Endodermal cell (in vitro differentiated cells): ENCODE measurements around the gene KHDRBS2. TPM values are rescaled to one million over a fixed set of nuclear protein-coding genes. Genes with fewer than 3 reads are reported as not detected.

Source experiments
- DNase-seq: peaks from one replicate; pipeline ENCODE4 v3.0.0-alpha.2; 2017
- H3K27ac ChIP-seq: 2 replicates; pipeline ENCODE4 v1.5.1; 2013; ENCODE audit warnings: mild to moderate bottlenecking, low read depth, low read length, moderate library complexity
- H3K27me3 ChIP-seq: 2 replicates; pipeline ENCODE4 v1.6.1; 2013; ENCODE audit warnings: mild to moderate bottlenecking, low read length, moderate library complexity; ENCODE audit not compliant: insufficient read depth, control insufficient read depth, poor library complexity, severe bottlenecking
- H3K36me3 ChIP-seq: 2 replicates; pipeline ENCODE4 v1.7.0; 2013; ENCODE audit warnings: mild to moderate bottlenecking, low read length, moderate library complexity; ENCODE audit not compliant: control insufficient read depth, insufficient read depth
- H3K4me1 ChIP-seq: one replicate; pipeline ENCODE4 v1.7.0; 2013; ENCODE audit warnings: low read length; ENCODE audit not compliant: control insufficient read depth, insufficient read depth
- H3K4me3 ChIP-seq: 2 replicates; pipeline ENCODE4 v1.5.1; 2013; ENCODE audit warnings: mild to moderate bottlenecking, low read length, moderate library complexity
- H3K9ac ChIP-seq: 2 replicates; pipeline ENCODE4 v1.6.1; 2013; ENCODE audit warnings: mild to moderate bottlenecking, low read length, moderate library complexity; ENCODE audit not compliant: poor library complexity, severe bottlenecking; ENCODE audit errors: extremely low read depth
- H3K9me3 ChIP-seq: 2 replicates; pipeline ENCODE4 v1.6.1; 2013; ENCODE audit warnings: mild to moderate bottlenecking, low read length, moderate library complexity; ENCODE audit not compliant: control insufficient read depth
- H3K27ac Mint-ChIP-seq: 2 replicates; pipeline ENCODE4 v1.8.0; 2020; ENCODE audit warnings: mixed read lengths
- H3K27me3 Mint-ChIP-seq: 2 replicates; pipeline ENCODE4 v1.8.0; 2021; ENCODE audit warnings: mild to moderate bottlenecking, mixed read lengths; ENCODE audit not compliant: insufficient read depth
- H3K36me3 Mint-ChIP-seq: 2 replicates; pipeline ENCODE4 v1.8.0; 2020; ENCODE audit warnings: low read depth, mixed read lengths
- H3K4me1 Mint-ChIP-seq: 2 replicates; pipeline ENCODE4 v1.8.0; 2020; ENCODE audit warnings: mixed read lengths
- H3K4me3 Mint-ChIP-seq: 2 replicates; pipeline ENCODE4 v1.8.0; 2020; ENCODE audit warnings: mild to moderate bottlenecking, moderate library complexity, mixed read lengths
- H3K9me3 Mint-ChIP-seq: 2 replicates; pipeline ENCODE4 v1.8.0; 2020; ENCODE audit warnings: mild to moderate bottlenecking, mixed read lengths
- CTCF ChIP-seq: fragments of 200-600 bp; sonication (generic); conservative IDR thresholded peaks from 2 replicates; pipeline ENCODE4 v1.5.0; 2021; ENCODE audit warnings: antibody characterized with exemption, mild to moderate bottlenecking
- WGBS, 2 experiments: methylation state at CpG; one replicate each; pipeline versions ENCODE4 v1.1.5 to v1.1.7; 2013; ENCODE audit warnings: missing lambda C conversion rate in 2 of 2, mixed read lengths in 1 of 2; ENCODE audit not compliant: insufficient coverage in 1 of 2, insufficient read length in 1 of 2; 5-methylcytosine and 5-hydroxymethylcytosine counted together
- total RNA-seq, 2 donors: library from RNA; stranded (reverse); fragmentation: NEBNext Ultra II Directional in 1 of 2; extraction: Animal tissue kit (Norgen Biotek cat#: 25700) in 1 of 2; gene quantifications; 2 replicates in 1 of 2; 3 replicates in 1 of 2; pipeline ENCODE4 v1.2.1, GENCODE V29; 2021

The KHDRBS2 gene
- total RNA-seq, 2 donors from 2014 or later, result 11.4 to 29.0 TPM

GRCh38 chr6:61980622-61981021 is 305.4 kb downstream of the KHDRBS2 start:
- no peaks in the 10 kb centered on the region for H3K9me3 ChIP-seq
- H3K4me3 ChIP-seq, result no peak overlapping the region
- H3K27me3 ChIP-seq, result no peaks in the 10 kb centered on the region
- H3K36me3 Mint-ChIP-seq, result no peaks in the 10 kb centered on the region
- no peaks in the 10 kb centered on the region for H3K9me3 Mint-ChIP-seq
- 100% methylated on average over 1 of the region's 1 CpG; no CpG with 5 or more reads in 1 of the 2 experiments for WGBS, 2 experiments
- no peak overlapping the region for H3K27ac ChIP-seq
- peaks cover 3% of the 10 kb centered on the region for H3K4me1 ChIP-seq
- H3K4me3 Mint-ChIP-seq, result no peak overlapping the region
- H3K27me3 Mint-ChIP-seq, result no peaks in the 10 kb centered on the region
- H3K27ac Mint-ChIP-seq, result no peak overlapping the region
- no peak for DNase-seq
- H3K4me1 Mint-ChIP-seq, result peaks cover 7% of the 10 kb centered on the region
- no peak for TF ChIP-seq CTCF
- no peak overlapping the region for H3K9ac ChIP-seq
- no peaks in the 10 kb centered on the region for H3K36me3 ChIP-seq

- Mint-ChIP-seq H3K9me3 (no peaks in the 10 kb centered on the region), H3K4me3 (no peak overlapping the region), H3K27me3 (no peaks in the 10 kb centered on the region), H3K27ac (no peak overlapping the region), H3K4me1 (peaks cover 3% of the 10 kb centered on the region), H3K36me3 (no peaks in the 10 kb centered on the region)
- no peaks in the 10 kb centered on the region for H3K27me3 ChIP-seq
- no peaks in the 10 kb centered on the region for H3K4me1 ChIP-seq
- H3K36me3 ChIP-seq, result no peaks in the 10 kb centered on the region
- no peak for DNase-seq
- no peak overlapping the region for H3K4me3 ChIP-seq
- H3K27ac ChIP-seq, result no peak overlapping the region
- no peak overlapping the region for H3K9ac ChIP-seq
- TF ChIP-seq CTCF, result no peak
- H3K9me3 ChIP-seq, result no peaks in the 10 kb centered on the region
- 83 to 87% methylated on average over 1 of the region's 1 CpG for WGBS, 2 experiments
Observed at GRCh38 chr6:61977947-61978346, 308.1 kb downstream of the KHDRBS2 start.

- Histone ChIP-seq H3K4me1 (no peaks in the 10 kb centered on the region), H3K4me3 (no peak overlapping the region), H3K27me3 (no peaks in the 10 kb centered on the region), H3K9me3 (no peaks in the 10 kb centered on the region), H3K9ac (no peak overlapping the region), H3K36me3 (no peaks in the 10 kb centered on the region), H3K27ac (no peak overlapping the region)
- DNase-seq, result no peak
- H3K27me3 Mint-ChIP-seq, result no peaks in the 10 kb centered on the region
- H3K4me3 Mint-ChIP-seq, result no peak overlapping the region
- no peaks in the 10 kb centered on the region for H3K36me3 Mint-ChIP-seq
- peaks cover 3% of the 10 kb centered on the region for H3K4me1 Mint-ChIP-seq
- WGBS, 2 experiments, result 83 to 87% methylated on average over 1 of the region's 1 CpG
- H3K27ac Mint-ChIP-seq, result no peak overlapping the region
- H3K9me3 Mint-ChIP-seq, result no peaks in the 10 kb centered on the region
- TF ChIP-seq CTCF, result no peak
Observed at GRCh38 chr6:61977099-61977498, 308.9 kb downstream of the KHDRBS2 start.
